BJ (cell line): ENCODE measurements around the gene PANX1. TPM values are rescaled to one million over a fixed set of nuclear protein-coding genes. Genes with fewer than 3 reads are reported as not detected.

Source experiments
- CTCF ChIA-PET: fragments of 350-600 bp; formaldehyde crosslinking; extraction: SDS; loops from one replicate; lab custom pipeline; 2021; ENCODE audit warnings: antibody characterized with exemption, inconsistent platforms; lab: Yijun Ruan, JAX
- POLR2A ChIA-PET: fragments of 300-600 bp; sonication (Branson Sonifier 250); formaldehyde crosslinking; extraction: SDS; loops from one replicate; lab custom pipeline; 2021; ENCODE audit warnings: antibody characterized with exemption; lab: Charles Lee
- DNase-seq: peaks from one replicate; pipeline ENCODE4 v3.0.0-alpha.2; 2011; ENCODE audit warnings: low read depth
- H3K27me3 ChIP-seq: 2 replicates; pipeline ENCODE4 v1.6.0; 2011; ENCODE audit warnings: low read length; ENCODE audit not compliant: control insufficient read depth, insufficient read depth
- H3K36me3 ChIP-seq: 2 replicates; pipeline ENCODE4 v1.5.1; 2011; ENCODE audit warnings: low read length; ENCODE audit not compliant: control insufficient read depth, insufficient read depth
- H3K4me3 ChIP-seq: 2 replicates; pipeline ENCODE4 v1.5.1; 2011; ENCODE audit warnings: low read depth, mild to moderate bottlenecking, control low read depth, low read length
- polyA plus RNA-seq: library from polyadenylated mRNA; depleted of rRNA; stranded (reverse); fragments of >200 nt; gene quantifications from 2 replicates; pipeline ENCODE4 v1.2.3, GENCODE V29; 2011
- TF ChIP-seq, protein P1 (sequence below): IDR thresholded peaks from 2 replicates; pipeline ENCODE4 v1.5.1; 2011; ENCODE audit warnings: low read depth, mild to moderate bottlenecking, control low read depth, inconsistent platforms, low read length, moderate library complexity; ENCODE audit not compliant: insufficient read depth

PANX1 gene
- polyA plus RNA-seq, 1 experiment = 30.1 TPM

- Histone ChIP-seq H3K36me3 (no peaks in the 10 kb centered on the region; the same call in 1 of the 2 replicates), H3K4me3 (no peak overlapping the region), H3K27me3 (no peaks in the 10 kb centered on the region)
- POLR2A ChIA-PET = no interaction called here
- DNase-seq = no peak
- TF ChIP-seq, protein P1, sequence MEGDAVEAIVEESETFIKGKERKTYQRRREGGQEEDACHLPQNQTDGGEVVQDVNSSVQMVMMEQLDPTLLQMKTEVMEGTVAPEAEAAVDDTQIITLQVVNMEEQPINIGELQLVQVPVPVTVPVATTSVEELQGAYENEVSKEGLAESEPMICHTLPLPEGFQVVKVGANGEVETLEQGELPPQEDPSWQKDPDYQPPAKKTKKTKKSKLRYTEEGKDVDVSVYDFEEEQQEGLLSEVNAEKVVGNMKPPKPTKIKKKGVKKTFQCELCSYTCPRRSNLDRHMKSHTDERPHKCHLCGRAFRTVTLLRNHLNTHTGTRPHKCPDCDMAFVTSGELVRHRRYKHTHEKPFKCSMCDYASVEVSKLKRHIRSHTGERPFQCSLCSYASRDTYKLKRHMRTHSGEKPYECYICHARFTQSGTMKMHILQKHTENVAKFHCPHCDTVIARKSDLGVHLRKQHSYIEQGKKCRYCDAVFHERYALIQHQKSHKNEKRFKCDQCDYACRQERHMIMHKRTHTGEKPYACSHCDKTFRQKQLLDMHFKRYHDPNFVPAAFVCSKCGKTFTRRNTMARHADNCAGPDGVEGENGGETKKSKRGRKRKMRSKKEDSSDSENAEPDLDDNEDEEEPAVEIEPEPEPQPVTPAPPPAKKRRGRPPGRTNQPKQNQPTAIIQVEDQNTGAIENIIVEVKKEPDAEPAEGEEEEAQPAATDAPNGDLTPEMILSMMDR = no peak
- CTCF ChIA-PET = interaction anchor here (1.6 kb wide), 1 partner anchor 247 kb away, joined by 4 read pairs; no protein-coding TSS in a partner anchor
Measured at GRCh38 chr11:94168882-94169281, 40.2 kb downstream of the PANX1 start.

- Histone ChIP-seq H3K4me3 (no peak overlapping the region), H3K27me3 (no peaks in the 10 kb centered on the region), H3K36me3 (no peaks in the 10 kb centered on the region; the same call in 1 of the 2 replicates)
- TF ChIP-seq, protein P1 = no peak
- ChIA-PET CTCF (interaction anchor here (1.6 kb wide), 1 partner anchor 248 kb away, joined by 4 read pairs; no protein-coding TSS in a partner anchor), POLR2A (no interaction called here)
- DNase-seq = no peak
Measured at GRCh38 chr11:94169516-94169915, 40.9 kb downstream of the PANX1 start.

DNA sequence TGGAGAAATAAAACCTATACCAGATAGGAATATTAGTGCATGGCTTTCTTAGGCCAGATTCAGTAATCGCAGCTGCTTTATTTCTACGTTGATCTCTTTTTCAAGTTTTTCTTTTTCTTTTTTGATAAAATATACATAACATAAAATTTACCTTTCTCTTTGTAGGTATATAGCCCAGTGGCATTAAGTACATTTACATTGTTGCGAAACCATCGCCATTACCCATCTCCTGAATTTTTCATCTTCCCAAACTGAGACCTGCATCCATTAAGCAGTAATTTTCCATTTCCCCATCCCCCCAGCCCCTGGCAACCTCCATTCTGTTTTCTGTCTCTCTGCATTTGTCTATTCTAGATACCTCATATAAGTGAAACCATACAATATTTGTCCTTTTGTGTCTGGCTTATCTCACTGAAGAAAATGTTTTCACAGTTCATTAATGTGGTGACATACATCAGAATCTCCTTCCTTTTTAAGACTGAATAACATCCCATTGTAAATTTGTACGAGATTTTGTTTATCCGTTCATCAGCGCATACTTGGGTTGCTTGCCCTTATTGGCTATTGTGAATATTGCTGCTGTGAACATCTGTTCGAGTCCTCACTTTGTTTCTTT, 41.4 kb downstream of the PANX1 start:
- no peaks in the 10 kb centered on the region; the same call in 1 of the 2 replicates for H3K36me3 ChIP-seq
- ChIA-PET CTCF (interaction anchor here (1.3 to 3.7 kb wide), 6 partner anchors 35 to 264 kb away, joined by 3 to 33 read pairs (median 6); partner anchors contain the start of gene PANX1), POLR2A (no interaction called here)
- TF ChIP-seq, protein P1 = no peak
- no peak for DNase-seq
- no peak overlapping the region for H3K4me3 ChIP-seq
- H3K27me3 ChIP-seq = no peaks in the 10 kb centered on the region

DNA sequence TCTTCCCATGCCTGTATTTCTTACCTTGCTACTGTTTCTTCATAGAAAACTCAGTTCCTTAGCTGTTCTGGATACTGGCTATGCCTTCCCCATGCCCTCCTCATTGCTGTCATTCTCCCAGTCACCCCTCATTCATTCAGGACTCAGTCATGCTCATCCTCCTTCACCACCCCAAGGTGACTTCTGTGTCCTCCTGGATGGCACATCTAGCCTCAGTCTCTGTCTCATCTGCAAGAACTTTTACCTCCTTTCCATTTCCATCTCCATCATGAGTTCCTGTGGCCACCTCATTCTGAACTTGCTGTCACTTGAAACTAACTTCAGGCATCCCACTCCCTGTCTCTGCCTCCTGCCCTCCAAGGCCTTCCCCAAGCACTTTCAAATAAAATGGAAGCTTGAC, 42.3 kb downstream of the PANX1 start:
- Histone ChIP-seq H3K27me3 (no peaks in the 10 kb centered on the region), H3K36me3 (no peaks in the 10 kb centered on the region; the same call in 1 of the 2 replicates), H3K4me3 (no peak overlapping the region)
- CTCF ChIA-PET = interaction anchor here (0.6 to 3.7 kb wide), 21 partner anchors 8 to 352 kb away, joined by 3 to 33 read pairs (median 4); partner anchors contain the start of gene PANX1
- TF ChIP-seq, protein P1 = no peak
- DNase-seq = no peak
- POLR2A ChIA-PET = no interaction called here

- no peak for DNase-seq
- ChIA-PET CTCF (interaction anchor here (0.6 to 3.7 kb wide), 25 partner anchors 9 to 351 kb away, joined by 3 to 33 read pairs (median 4); partner anchors contain the start of gene PANX1), POLR2A (no interaction called here)
Measured at GRCh38 chr11:94171693-94172440, 43.2 kb downstream of the PANX1 start.

More at GRCh38 chr11:94171693-94172440, 43.2 kb downstream of the PANX1 start:
- Histone ChIP-seq H3K4me3 (no peak overlapping the region), H3K36me3 (no peaks in the 10 kb centered on the region; the same call in 1 of the 2 replicates), H3K27me3 (no peaks in the 10 kb centered on the region)
- TF ChIP-seq, protein P1 = peak; percentile 91
